GM10248 (cell line): Measurements from ENCODE around the gene TMPRSS11E.

ENCODE experiments used
- CTCF ChIA-PET: fragments of 300-600 bp; sonication (Branson Sonifier 250); formaldehyde crosslinking; extraction: SDS; loops from one replicate; lab custom pipeline; 2021; ENCODE audit warnings: antibody characterized with exemption; lab: Yijun Ruan, JAX
- POLR2A ChIA-PET: fragments of 350-650 bp; sonication (Branson Sonifier 250); formaldehyde crosslinking; extraction: SDS; loops from one replicate; lab custom pipeline; 2020; ENCODE audit warnings: antibody characterized with exemption; lab: Yijun Ruan, JAX
- DNase-seq: peaks from one replicate; pipeline ENCODE4 v3.0.0; 2012; ENCODE audit errors: extremely low spot score
- TF ChIP-seq, protein P1 (sequence below): IDR thresholded peaks from 2 replicates; pipeline ENCODE4 v1.5.1; 2012; ENCODE audit warnings: mild to moderate bottlenecking, low read depth; ENCODE audit errors: extremely low read depth, missing control alignments, control extremely low read depth

The TMPRSS11E gene

DNA sequence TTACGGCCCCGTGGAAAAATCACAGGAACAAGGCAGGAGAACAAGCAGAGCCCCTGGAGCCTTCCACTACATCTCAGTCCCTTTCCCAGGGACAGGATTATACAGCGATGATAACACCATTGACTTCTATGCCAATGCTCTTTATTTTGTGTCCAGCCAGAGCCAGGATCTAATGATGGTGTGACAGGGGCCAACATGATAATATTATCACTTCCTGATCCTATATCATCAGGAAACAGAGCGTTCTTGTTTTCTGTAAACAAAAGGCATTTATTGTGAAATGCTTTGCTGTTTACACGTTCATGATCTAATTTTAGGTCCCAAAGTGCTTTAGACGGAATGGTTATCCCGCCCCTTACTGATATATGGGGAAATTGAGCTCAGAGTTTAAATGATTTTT, 12.8 kb downstream of the TMPRSS11E start:
- POLR2A ChIA-PET = no interaction called here

DNA sequence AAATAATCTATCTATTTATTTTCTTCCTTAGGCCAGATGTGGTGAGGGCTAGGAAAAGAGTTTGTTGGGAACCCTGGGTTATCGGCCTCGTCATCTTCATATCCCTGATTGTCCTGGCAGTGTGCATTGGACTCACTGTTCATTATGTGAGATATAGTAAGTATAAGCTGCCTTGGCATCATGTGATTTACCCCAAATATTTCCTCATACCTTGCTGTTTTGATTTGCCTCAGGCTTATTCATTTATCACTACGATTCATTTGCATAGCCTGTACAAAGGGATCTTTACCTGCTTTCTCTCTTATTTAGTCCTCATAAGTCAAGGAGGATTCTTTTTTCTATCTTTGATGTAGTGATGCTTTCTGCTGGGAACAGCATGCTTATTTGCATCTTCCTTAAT, 14.5 kb downstream of the TMPRSS11E start:
- CTCF ChIA-PET = interaction anchor here (1.6 kb wide), 1 partner anchor 9 kb away, joined by 4 read pairs; no protein-coding TSS in a partner anchor
- TF ChIP-seq, protein P1, sequence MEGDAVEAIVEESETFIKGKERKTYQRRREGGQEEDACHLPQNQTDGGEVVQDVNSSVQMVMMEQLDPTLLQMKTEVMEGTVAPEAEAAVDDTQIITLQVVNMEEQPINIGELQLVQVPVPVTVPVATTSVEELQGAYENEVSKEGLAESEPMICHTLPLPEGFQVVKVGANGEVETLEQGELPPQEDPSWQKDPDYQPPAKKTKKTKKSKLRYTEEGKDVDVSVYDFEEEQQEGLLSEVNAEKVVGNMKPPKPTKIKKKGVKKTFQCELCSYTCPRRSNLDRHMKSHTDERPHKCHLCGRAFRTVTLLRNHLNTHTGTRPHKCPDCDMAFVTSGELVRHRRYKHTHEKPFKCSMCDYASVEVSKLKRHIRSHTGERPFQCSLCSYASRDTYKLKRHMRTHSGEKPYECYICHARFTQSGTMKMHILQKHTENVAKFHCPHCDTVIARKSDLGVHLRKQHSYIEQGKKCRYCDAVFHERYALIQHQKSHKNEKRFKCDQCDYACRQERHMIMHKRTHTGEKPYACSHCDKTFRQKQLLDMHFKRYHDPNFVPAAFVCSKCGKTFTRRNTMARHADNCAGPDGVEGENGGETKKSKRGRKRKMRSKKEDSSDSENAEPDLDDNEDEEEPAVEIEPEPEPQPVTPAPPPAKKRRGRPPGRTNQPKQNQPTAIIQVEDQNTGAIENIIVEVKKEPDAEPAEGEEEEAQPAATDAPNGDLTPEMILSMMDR = no peak
- POLR2A ChIA-PET = no interaction called here
- no peak for DNase-seq

More for the DNA sequence above, 12.8 kb downstream of the TMPRSS11E start:
- CTCF ChIA-PET = interaction anchor here (1.6 kb wide), 1 partner anchor 7 kb away, joined by 4 read pairs; no protein-coding TSS in a partner anchor
- TF ChIP-seq, protein P1 = no peak
- no peak for DNase-seq

DNA sequence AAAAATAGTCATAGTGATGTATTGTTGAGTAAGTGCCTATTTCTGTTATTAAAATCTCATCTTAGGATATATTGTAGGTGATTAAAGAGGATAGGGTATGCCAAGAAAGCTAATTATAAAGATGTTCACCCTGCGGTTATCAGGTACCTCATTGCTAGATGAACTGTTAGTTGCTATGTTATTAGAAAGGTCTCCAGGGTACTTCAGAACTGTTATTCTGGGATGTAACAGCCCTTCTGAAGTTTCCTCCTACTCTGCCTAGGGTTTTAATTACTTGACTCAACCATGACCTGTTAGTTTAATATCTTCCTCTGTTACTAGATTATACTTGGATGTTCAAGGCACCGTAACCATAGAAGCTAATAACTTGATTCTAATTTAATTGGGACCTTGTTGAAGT, 15.4 kb downstream of the TMPRSS11E start:
- POLR2A ChIA-PET = no interaction called here
- CTCF ChIA-PET = no interaction called here
- TF ChIP-seq, protein P1 = no peak
- DNase-seq = no peak

DNA sequence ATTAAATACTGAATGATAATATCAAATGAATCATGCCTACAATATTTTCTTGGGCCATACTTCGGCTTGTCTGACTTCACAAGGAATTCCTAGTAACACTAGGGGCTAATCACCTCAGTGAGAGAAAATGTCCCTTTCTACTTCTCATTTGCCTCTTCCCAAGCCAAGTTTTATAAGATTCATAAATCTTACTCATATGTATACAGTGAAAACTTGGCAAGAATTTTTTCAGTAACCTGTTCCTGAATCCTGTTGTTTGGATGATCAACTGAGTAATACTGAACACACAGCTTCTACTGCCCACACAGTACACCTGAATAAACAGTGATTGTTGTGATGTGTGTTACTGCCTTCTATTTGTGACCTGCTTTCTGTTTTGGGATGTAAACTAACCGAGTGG, 16.5 kb downstream of the TMPRSS11E start:
- no peak for DNase-seq
- CTCF ChIA-PET = no interaction called here
- TF ChIP-seq, protein P1 = no peak
- POLR2A ChIA-PET = no interaction called here

DNA sequence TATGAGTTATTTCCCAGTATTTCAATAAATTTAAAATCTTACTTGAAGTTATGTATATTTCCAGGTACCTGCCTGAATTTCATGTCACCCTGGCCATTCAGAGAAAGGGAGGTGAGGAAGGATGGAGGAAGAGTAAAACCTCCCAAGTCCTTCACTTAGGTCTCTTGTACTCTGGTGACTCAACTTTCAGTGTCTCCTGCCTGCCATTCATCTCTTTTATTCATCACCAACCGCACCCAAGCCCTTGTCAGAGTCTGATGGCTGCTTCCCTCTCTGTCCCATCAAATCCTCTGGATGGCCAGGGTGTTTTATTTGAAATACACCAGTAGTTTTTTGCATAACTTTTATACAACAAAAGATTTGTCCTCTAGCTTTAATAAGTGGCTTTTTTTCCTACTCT, 17.8 kb downstream of the TMPRSS11E start:
- ChIA-PET POLR2A (no interaction called here), CTCF (no interaction called here)

DNA sequence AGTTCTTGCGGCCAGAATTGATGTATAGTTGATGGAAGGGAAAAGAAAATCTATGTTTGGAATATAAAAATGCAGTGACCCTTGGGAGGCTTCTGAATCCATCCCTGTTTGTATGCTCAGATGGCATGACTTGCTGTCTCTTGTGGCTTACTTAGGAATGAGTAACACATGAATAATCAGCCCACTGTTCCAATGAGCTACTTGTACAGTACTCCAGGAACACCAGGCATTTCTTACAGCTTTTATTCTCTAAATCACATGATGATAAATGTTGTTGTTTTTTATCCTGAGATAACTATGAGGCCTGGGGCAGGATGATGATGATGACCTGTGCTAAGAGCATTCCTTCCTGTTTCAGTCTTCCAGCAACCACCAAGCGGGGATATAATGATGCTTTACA, 18.9 kb downstream of the TMPRSS11E start:
- CTCF ChIA-PET = interaction anchor here (2.1 kb wide), 1 partner anchor 13 kb away, joined by 10 read pairs; no protein-coding TSS in a partner anchor
- TF ChIP-seq, protein P1 = no peak
- POLR2A ChIA-PET = no interaction called here
- no peak for DNase-seq

More for the DNA sequence above, 17.8 kb downstream of the TMPRSS11E start:
- DNase-seq = no peak
- TF ChIP-seq, protein P1 = no peak
